ENCODE results near the gene FYB1. TPM values are rescaled to one million over a fixed set of nuclear protein-coding genes. Genes with fewer than 3 reads are reported as not detected.

Gene FYB1
- total RNA-seq, 1 experiment from 2014 or later, result 0.52 TPM

- DNase-seq (ENCODE audit: low spot score), result no peak
- H3K4me3 Mint-ChIP-seq, result no peak overlapping the region
- no peaks in the 10 kb centered on the region for H3K36me3 Mint-ChIP-seq
- no peaks in the 10 kb centered on the region for H3K27me3 Mint-ChIP-seq (ENCODE audit: low read depth)
- TF ChIP-seq ATF2 (CRISPR knock-in tag; IDR thresholded peaks at IDR 0.05; ENCODE audit: borderline replicate concordance, low read depth) (no peak), HMGXB4 (CRISPR knock-in tag; IDR thresholded peaks at IDR 0.05) (no peak), RORB (CRISPR knock-in tag; IDR thresholded peaks at IDR 0.05) (no peak)
- CTCF ChIA-PET, result no interaction called here
- ATAC-seq, result no peak
- no peak overlapping the region for H3K27ac Mint-ChIP-seq
- H3K9me3 Mint-ChIP-seq, result no peaks in the 10 kb centered on the region
- POLR2A ChIA-PET, result no interaction called here
- no peaks in the 10 kb centered on the region for H3K4me1 Mint-ChIP-seq
Measured at GRCh38 chr5:39255406-39255805, 36.0 kb upstream of the FYB1 start.

GRCh38 chr5:39254671-39255070, 35.3 kb upstream of the FYB1 start:
- Mint-ChIP-seq H3K4me3 (no peak overlapping the region), H3K9me3 (no peaks in the 10 kb centered on the region), H3K4me1 (no peaks in the 10 kb centered on the region), H3K27ac (no peak overlapping the region), H3K36me3 (no peaks in the 10 kb centered on the region), H3K27me3 (ENCODE audit: low read depth) (no peaks in the 10 kb centered on the region)
- no peak for TF ChIP-seq ZNF281 (CRISPR knock-in tag; IDR thresholded peaks at IDR 0.05)
- no peak for TF ChIP-seq FOXK1 (CRISPR knock-in tag; IDR thresholded peaks at IDR 0.05)
- ATAC-seq (no peak), DNase-seq (ENCODE audit: low spot score) (no peak)
- ChIA-PET POLR2A (interaction anchor here (0.6 kb wide), 1 partner anchor 420 kb away, joined by 4 read pairs; no protein-coding TSS in a partner anchor), CTCF (no interaction called here)

- H3K36me3 Mint-ChIP-seq, result no peaks in the 10 kb centered on the region
- ATAC-seq (no peak), DNase-seq (ENCODE audit: low spot score) (no peak)
- no peak for TF ChIP-seq ZNF121 (CRISPR knock-in tag; IDR thresholded peaks at IDR 0.05)
- no peak for TF ChIP-seq SOX15 (CRISPR knock-in tag; IDR thresholded peaks at IDR 0.05)
- TF ChIP-seq ZNF263 (CRISPR knock-in tag; IDR thresholded peaks at IDR 0.05; ENCODE audit: low read depth), result no peak
- no peak for TF ChIP-seq CREB1 (CRISPR knock-in tag; IDR thresholded peaks at IDR 0.05)
- no peak for TF ChIP-seq ETV6 (CRISPR knock-in tag; IDR thresholded peaks at IDR 0.05)
- TF ChIP-seq E2F4 (CRISPR knock-in tag; IDR thresholded peaks at IDR 0.05; ENCODE audit: borderline replicate concordance, low read depth), result no peak
- TF ChIP-seq SMAD3 (CRISPR knock-in tag; IDR thresholded peaks at IDR 0.05; ENCODE audit: borderline replicate concordance), result no peak
- TF ChIP-seq ZNF425 (CRISPR knock-in tag; conservative IDR thresholded peaks at IDR 0.05), result no peak
- TF ChIP-seq SP1 (CRISPR knock-in tag; conservative IDR thresholded peaks at IDR 0.05), result no peak
- TF ChIP-seq CBFB (CRISPR knock-in tag; IDR thresholded peaks at IDR 0.05; ENCODE audit: low read depth), result no peak
- no peak for TF ChIP-seq IRF2 (CRISPR knock-in tag; IDR thresholded peaks at IDR 0.05; ENCODE audit: borderline replicate concordance, low read depth)
- TF ChIP-seq TCF7 (CRISPR knock-in tag; IDR thresholded peaks at IDR 0.05; ENCODE audit: low read depth), result no peak
- TF ChIP-seq NR3C1 (CRISPR knock-in tag; conservative IDR thresholded peaks at IDR 0.05; ENCODE audit: low read depth), result no peak
- peaks cover 4% of the 10 kb centered on the region for H3K9me3 Mint-ChIP-seq
- no peak overlapping the region for H3K4me3 Mint-ChIP-seq
- ChIA-PET CTCF (interaction anchor here (2.9 kb wide), 1 partner anchor 36 kb away, joined by 10 read pairs; no protein-coding TSS in a partner anchor), POLR2A (no interaction called here)
- no peaks in the 10 kb centered on the region for H3K27me3 Mint-ChIP-seq (ENCODE audit: low read depth)
- H3K4me1 Mint-ChIP-seq, result no peaks in the 10 kb centered on the region
- H3K27ac Mint-ChIP-seq, result no peak overlapping the region
Measured at GRCh38 chr5:39253196-39253595, 33.8 kb upstream of the FYB1 start.

All from WTC11 (cell line).